KMS-11 (cell line): ENCODE data around the gene OR2B2.

ENCODE experiments used
- H2AFZ ChIP-seq: fragments of 200-600 bp; sonication (generic); 2 replicates; pipeline ENCODE4 v1.6.1; 2016; ENCODE audit warnings: antibody characterized with exemption, mixed run types, low read depth
- H3K27ac ChIP-seq: fragments of 200-600 bp; sonication (generic); 2 replicates; pipeline ENCODE4 v1.6.1; 2016; ENCODE audit warnings: mild to moderate bottlenecking, mixed run types
- H3K27me3 ChIP-seq: fragments of 200-600 bp; sonication (generic); 2 replicates; pipeline ENCODE4 v1.6.1; 2017; ENCODE audit warnings: mild to moderate bottlenecking, low read depth, mixed run types, moderate library complexity; ENCODE audit not compliant: insufficient read depth
- H3K36me3 ChIP-seq: fragments of 200-600 bp; sonication (generic); 2 replicates; pipeline ENCODE4 v1.6.1; 2017; ENCODE audit warnings: mild to moderate bottlenecking, mixed run types; ENCODE audit not compliant: insufficient read depth
- H3K4me1 ChIP-seq: fragments of 200-600 bp; sonication (generic); 2 replicates; pipeline ENCODE4 v1.6.1; 2016; ENCODE audit warnings: mild to moderate bottlenecking, low read depth, mixed run types; ENCODE audit not compliant: poor library complexity, severe bottlenecking
- H3K4me2 ChIP-seq: fragments of 200-600 bp; sonication (generic); 2 replicates; pipeline ENCODE4 v1.7.0; 2016; ENCODE audit warnings: mild to moderate bottlenecking, mixed run types
- H3K4me3 ChIP-seq: fragments of 200-600 bp; sonication (generic); IDR thresholded peaks from 2 replicates; pipeline ENCODE4 v1.6.1; 2017; ENCODE audit warnings: low read depth, low read length, mixed read lengths; ENCODE audit not compliant: insufficient read depth
- H3K79me2 ChIP-seq: fragments of 200-600 bp; sonication (generic); 2 replicates; pipeline ENCODE4 v1.6.1; 2016; ENCODE audit warnings: low read depth, mixed run types; ENCODE audit not compliant: insufficient read depth
- H3K9ac ChIP-seq: fragments of 200-600 bp; sonication (generic); 2 replicates; pipeline ENCODE4 v1.6.1; 2016; ENCODE audit warnings: mild to moderate bottlenecking, mixed run types
- H4K20me1 ChIP-seq: fragments of 200-600 bp; sonication (generic); 2 replicates; pipeline ENCODE4 v1.6.1; 2016; ENCODE audit warnings: mild to moderate bottlenecking, mixed run types; ENCODE audit not compliant: insufficient read depth
- CTCF ChIP-seq: fragments of 200-600 bp; sonication (generic); conservative IDR thresholded peaks from 2 replicates; pipeline ENCODE4 v1.6.1; 2017; ENCODE audit warnings: low read depth, mild to moderate bottlenecking, antibody characterized with exemption, low read length, moderate library complexity, mixed read lengths

Gene OR2B2

GRCh38 chr6:27861276-27861840, 50.8 kb downstream of the OR2B2 start:
- Histone ChIP-seq H3K4me3 (no peak overlapping the region), H2AFZ (no peak overlapping the region), H3K79me2 (peaks cover 6% of the 10 kb centered on the region; the same call in 1 of the 2 replicates), H3K27ac (no peak overlapping the region), H3K36me3 (no peaks in the 10 kb centered on the region), H3K27me3 (no peaks in the 10 kb centered on the region), H3K9ac (no peak overlapping the region), H3K4me2 (no peak overlapping the region), H3K4me1 (peaks cover 10% of the 10 kb centered on the region), H4K20me1 (no peaks in the 10 kb centered on the region)
- TF ChIP-seq CTCF: no peak
